ENCODE measurements around the gene CRYL1.

DNA sequence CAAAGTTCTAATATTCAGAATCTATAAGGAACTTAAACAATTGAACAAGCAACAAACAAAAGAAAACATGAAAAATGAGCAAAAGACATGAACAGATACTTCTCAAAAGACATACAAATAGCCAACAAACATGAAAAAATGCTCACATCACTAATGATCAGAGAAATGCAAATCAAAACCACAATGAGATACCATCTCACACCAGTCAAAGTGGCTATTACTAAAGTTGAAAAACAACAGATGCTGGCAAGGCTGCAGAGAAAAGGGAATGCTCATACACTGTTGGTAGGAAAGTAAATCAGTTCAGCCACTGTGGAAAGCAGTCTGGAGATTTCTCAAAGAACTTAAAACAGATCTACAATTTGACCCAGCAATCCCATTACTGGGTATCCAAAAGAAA is 74.3 kb downstream of the CRYL1 start:
- TF ChIP-seq STAG1 (CRISPR knock-in tag; IDR thresholded peaks at IDR 0.05; ENCODE audit: borderline replicate concordance) (no peak), HDAC2 (IDR thresholded peaks at IDR 0.05) (no peak)
- TF ChIP-seq, protein P1, sequence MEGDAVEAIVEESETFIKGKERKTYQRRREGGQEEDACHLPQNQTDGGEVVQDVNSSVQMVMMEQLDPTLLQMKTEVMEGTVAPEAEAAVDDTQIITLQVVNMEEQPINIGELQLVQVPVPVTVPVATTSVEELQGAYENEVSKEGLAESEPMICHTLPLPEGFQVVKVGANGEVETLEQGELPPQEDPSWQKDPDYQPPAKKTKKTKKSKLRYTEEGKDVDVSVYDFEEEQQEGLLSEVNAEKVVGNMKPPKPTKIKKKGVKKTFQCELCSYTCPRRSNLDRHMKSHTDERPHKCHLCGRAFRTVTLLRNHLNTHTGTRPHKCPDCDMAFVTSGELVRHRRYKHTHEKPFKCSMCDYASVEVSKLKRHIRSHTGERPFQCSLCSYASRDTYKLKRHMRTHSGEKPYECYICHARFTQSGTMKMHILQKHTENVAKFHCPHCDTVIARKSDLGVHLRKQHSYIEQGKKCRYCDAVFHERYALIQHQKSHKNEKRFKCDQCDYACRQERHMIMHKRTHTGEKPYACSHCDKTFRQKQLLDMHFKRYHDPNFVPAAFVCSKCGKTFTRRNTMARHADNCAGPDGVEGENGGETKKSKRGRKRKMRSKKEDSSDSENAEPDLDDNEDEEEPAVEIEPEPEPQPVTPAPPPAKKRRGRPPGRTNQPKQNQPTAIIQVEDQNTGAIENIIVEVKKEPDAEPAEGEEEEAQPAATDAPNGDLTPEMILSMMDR (IDR thresholded peaks at IDR 0.05 in 2 of 3, conservative IDR thresholded peaks at IDR 0.05 in 1 of 3; ENCODE audit: insufficient read depth in 2 of 3, low read depth in 1 of 3, low read length in 3 of 3): no peak
- TF ChIP-seq, protein P2, sequence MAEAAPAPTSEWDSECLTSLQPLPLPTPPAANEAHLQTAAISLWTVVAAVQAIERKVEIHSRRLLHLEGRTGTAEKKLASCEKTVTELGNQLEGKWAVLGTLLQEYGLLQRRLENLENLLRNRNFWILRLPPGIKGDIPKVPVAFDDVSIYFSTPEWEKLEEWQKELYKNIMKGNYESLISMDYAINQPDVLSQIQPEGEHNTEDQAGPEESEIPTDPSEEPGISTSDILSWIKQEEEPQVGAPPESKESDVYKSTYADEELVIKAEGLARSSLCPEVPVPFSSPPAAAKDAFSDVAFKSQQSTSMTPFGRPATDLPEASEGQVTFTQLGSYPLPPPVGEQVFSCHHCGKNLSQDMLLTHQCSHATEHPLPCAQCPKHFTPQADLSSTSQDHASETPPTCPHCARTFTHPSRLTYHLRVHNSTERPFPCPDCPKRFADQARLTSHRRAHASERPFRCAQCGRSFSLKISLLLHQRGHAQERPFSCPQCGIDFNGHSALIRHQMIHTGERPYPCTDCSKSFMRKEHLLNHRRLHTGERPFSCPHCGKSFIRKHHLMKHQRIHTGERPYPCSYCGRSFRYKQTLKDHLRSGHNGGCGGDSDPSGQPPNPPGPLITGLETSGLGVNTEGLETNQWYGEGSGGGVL (CRISPR knock-in tag; IDR thresholded peaks at IDR 0.05): no peak

All from K562 (cell line).